Liver (tissue), 9 donors: ENCODE data around the gene ANO4. TPM values are rescaled to one million over a fixed set of nuclear protein-coding genes. Genes with fewer than 3 reads are reported as not detected.

Experiments used
- DNase-seq: peaks from one replicate; pipeline ENCODE4 v3.0.0-alpha.2; 2017; ENCODE audit warnings: low spot score
- H3K27ac ChIP-seq, 2 donors: one replicate each; pipeline ENCODE4 v1.7.0; 2013; ENCODE audit warnings: inconsistent platforms in 2 of 2, low read length in 2 of 2, control low read depth in 1 of 2, low read depth in 1 of 2, mild to moderate bottlenecking in 1 of 2
- H3K27me3 ChIP-seq, 4 donors: one replicate each; pipeline versions ENCODE4 v1.6.1 to v1.7.0; 2013; ENCODE audit warnings: low read length in 3 of 4, inconsistent platforms in 1 of 4, mild to moderate bottlenecking in 1 of 4, moderate library complexity in 1 of 4; ENCODE audit not compliant: control insufficient read depth in 4 of 4, insufficient read depth in 4 of 4
- H3K36me3 ChIP-seq, 4 donors: one replicate each; pipeline versions ENCODE4 v1.6.1 to v1.7.0; 2013; ENCODE audit warnings: low read length in 3 of 4, mild to moderate bottlenecking in 3 of 4, low read depth in 1 of 4, moderate library complexity in 1 of 4; ENCODE audit not compliant: control insufficient read depth in 4 of 4, insufficient read depth in 3 of 4
- H3K4me1 ChIP-seq, 4 donors: one replicate each; pipeline versions ENCODE4 v1.6.1 to v1.7.0; 2013; ENCODE audit warnings: low read length in 3 of 4, mild to moderate bottlenecking in 3 of 4, moderate library complexity in 1 of 4; ENCODE audit not compliant: control insufficient read depth in 4 of 4, insufficient read depth in 4 of 4
- H3K4me3 ChIP-seq, 3 donors: one replicate each; pipeline versions ENCODE4 v1.6.1 to v1.7.0; 2013; ENCODE audit warnings: low read length in 3 of 3, control low read depth in 1 of 3, low read depth in 1 of 3, mild to moderate bottlenecking in 1 of 3
- H3K9ac ChIP-seq, 2 donors: one replicate each; pipeline ENCODE4 v1.7.0; 2013; ENCODE audit warnings: low read length in 2 of 2, mild to moderate bottlenecking in 2 of 2, moderate library complexity in 2 of 2, control low read depth in 1 of 2, low read depth in 1 of 2
- H3K9me3 ChIP-seq, 4 donors: one replicate each; pipeline versions ENCODE4 v1.6.1 to v1.7.0; 2013; ENCODE audit warnings: low read length in 3 of 4; ENCODE audit not compliant: control insufficient read depth in 4 of 4
- CTCF ChIP-seq: fragments of 150-350 bp; IDR thresholded peaks from 2 replicates; pipeline ENCODE4 v1.5.1; 2017; ENCODE audit warnings: improper control_type of control experiment, low read depth, low read length; ENCODE audit not compliant: missing input control
- EGR1 ChIP-seq, 2 donors: IDR thresholded peaks; 2 replicates each; pipeline ENCODE4 v1.6.1; 2016 to 2018; ENCODE audit warnings: antibody characterized with exemption in 2 of 2, low read depth in 2 of 2
- FOXA2 ChIP-seq: IDR thresholded peaks from 2 replicates; pipeline ENCODE4 v1.6.1; 2016; ENCODE audit warnings: antibody characterized with exemption
- GABPA ChIP-seq, 2 donors: IDR thresholded peaks in 1 of 2; conservative IDR thresholded peaks in 1 of 2; 2 replicates each; pipeline ENCODE4 v1.6.1; 2016; ENCODE audit warnings: antibody characterized with exemption in 2 of 2, mild to moderate bottlenecking in 1 of 2, moderate library complexity in 1 of 2
- HNF4A ChIP-seq, 2 donors: conservative IDR thresholded peaks; 2 replicates each; pipeline ENCODE4 v1.6.1; 2016; ENCODE audit warnings: antibody characterized with exemption in 2 of 2, mild to moderate bottlenecking in 2 of 2
- JUND ChIP-seq, 2 donors: IDR thresholded peaks; 2 replicates each; pipeline ENCODE4 v1.6.1; 2016; ENCODE audit warnings: antibody characterized with exemption in 2 of 2
- NR2F2 ChIP-seq: IDR thresholded peaks from 2 replicates; pipeline ENCODE4 v1.6.1; 2016; ENCODE audit warnings: antibody characterized with exemption
- RAD21 ChIP-seq, 2 donors: IDR thresholded peaks; 2 replicates each; pipeline ENCODE4 v1.6.1; 2016; ENCODE audit warnings: antibody characterized with exemption in 2 of 2, mild to moderate bottlenecking in 2 of 2
- REST ChIP-seq: IDR thresholded peaks from 2 replicates; pipeline ENCODE4 v1.6.1; 2016; ENCODE audit warnings: antibody characterized with exemption, mild to moderate bottlenecking
- RXRA ChIP-seq, 2 donors: IDR thresholded peaks; 2 replicates each; pipeline ENCODE4 v1.6.1; 2017 to 2018; ENCODE audit warnings: antibody characterized with exemption in 2 of 2, mild to moderate bottlenecking in 1 of 2
- SP1 ChIP-seq: IDR thresholded peaks from 2 replicates; pipeline ENCODE4 v1.6.1; 2018; ENCODE audit warnings: antibody characterized with exemption, mild to moderate bottlenecking
- TAF1 ChIP-seq: conservative IDR thresholded peaks from 2 replicates; pipeline ENCODE4 v1.6.1; 2016; ENCODE audit warnings: antibody characterized with exemption, mild to moderate bottlenecking
- YY1 ChIP-seq: IDR thresholded peaks from 2 replicates; pipeline ENCODE4 v1.6.1; 2016; ENCODE audit warnings: antibody characterized with exemption, mild to moderate bottlenecking
- WGBS: extraction: QIAGEN DNeasy Blood & Tissue Kit; methylation state at CpG from one replicate; pipeline ENCODE4 v1.1.7; 2013; 5-methylcytosine and 5-hydroxymethylcytosine counted together
- polyA plus RNA-seq, 2 donors: library from polyadenylated mRNA; stranded (reverse) in 1 of 2; unstranded in 1 of 2; fragments of 200-250 nt in 1 of 2; fragments of >200 nt in 1 of 2; fragmentation: Nextera tagmentation in 1 of 2; extraction: Ambion mirVana in 1 of 2; gene quantifications; one replicate each; pipeline versions ENCODE4 v1.2.1 to v1.2.3, GENCODE V29; 2013 to 2015
- total RNA-seq, 2 donors: library from RNA; depleted of rRNA; stranded (reverse); fragments of >200 nt; gene quantifications; one replicate each; pipeline ENCODE4 v1.2.3, GENCODE V29; 2014
- donor health status: healthy.
- donor health status: healthy.
- donor health status: healthy.
- donor health status: healthy.
- donor health status: healthy.

Gene ANO4
- total and polyA plus RNA-seq, 4 donors, result 0.08 to 2.2 (median 0.17) TPM; not detected in 1

GRCh38 chr12:100919116-100919515 is 124.5 kb downstream of the ANO4 start (continued):
- TF ChIP-seq REST (no peak), FOXA2 (no peak)

- H3K4me3 ChIP-seq, result no peak overlapping the region
- TF ChIP-seq CTCF (no peak), HNF4A (conservative IDR thresholded peaks at IDR 0.05) (no peak), SP1 (no peak), TAF1 (no peak), GABPA (IDR thresholded peaks at IDR 0.05 in 1 of 2, conservative IDR thresholded peaks at IDR 0.05 in 1 of 2) (no peak), NR2F2 (no peak), REST (no peak), EGR1 (IDR thresholded peaks at IDR 0.05; ENCODE audit: low read depth in 2 of 2) (no peak), JUND (IDR thresholded peaks at IDR 0.05) (no peak), YY1 (no peak), RAD21 (IDR thresholded peaks at IDR 0.05) (no peak), FOXA2 (no peak), RXRA (IDR thresholded peaks at IDR 0.05) (no peak)
- 70% methylated on average over 4 of the region's 4 CpGs for WGBS
These were observed 125.9 kb downstream of the ANO4 start for GRCh38 chr12:100920493-100920892.

More at GRCh38 chr12:100920493-100920892, 125.9 kb downstream of the ANO4 start:
- Histone ChIP-seq H3K9ac (no peak overlapping the region), H3K9me3 (no peaks in the 10 kb centered on the region), H3K4me1 (no peaks in the 10 kb centered on the region), H3K27me3 (no peaks in the 10 kb centered on the region), H3K36me3 (no peaks in the 10 kb centered on the region), H3K27ac (no peak overlapping the region)
- no peak for DNase-seq
